Effector memory CD4-positive, alpha-beta T cell (primary cell): Measurements from ENCODE around the gene HMG20A.

ENCODE experiments used
- DNase-seq, 3 donors: peaks; one replicate each; pipeline ENCODE4 v3.0.0-alpha.2; 2020
- H3K27ac ChIP-seq: 2 replicates; pipeline ENCODE4 v1.7.0; 2013; ENCODE audit warnings: mild to moderate bottlenecking, low read length, moderate library complexity; ENCODE audit not compliant: insufficient read depth, poor library complexity, severe bottlenecking
- H3K27me3 ChIP-seq: replicated peaks from 2 replicates; pipeline ENCODE4 v1.7.0; 2013; ENCODE audit warnings: mild to moderate bottlenecking, low read length; ENCODE audit not compliant: insufficient read depth, control insufficient read depth, poor library complexity, severe bottlenecking
- H3K36me3 ChIP-seq: 2 replicates; pipeline ENCODE4 v1.7.0; 2013; ENCODE audit warnings: mild to moderate bottlenecking, low read length, moderate library complexity; ENCODE audit not compliant: control insufficient read depth, insufficient read depth
- H3K4me1 ChIP-seq: 2 replicates; pipeline ENCODE4 v1.7.0; 2013; ENCODE audit warnings: low read length, mild to moderate bottlenecking; ENCODE audit not compliant: control insufficient read depth, insufficient read depth, poor library complexity, severe bottlenecking
- H3K4me3 ChIP-seq: 2 replicates; pipeline ENCODE4 v1.7.0; 2013; ENCODE audit warnings: low read length, low read depth, mild to moderate bottlenecking; ENCODE audit not compliant: insufficient read depth, poor library complexity, severe bottlenecking
- H3K9me3 ChIP-seq: 2 replicates; pipeline ENCODE4 v1.7.0; 2013; ENCODE audit warnings: mild to moderate bottlenecking, low read length, moderate library complexity; ENCODE audit not compliant: control insufficient read depth

The HMG20A gene

GRCh38 chr15:77525907-77526594 is 105.4 kb downstream of the HMG20A start:
- H3K9me3 ChIP-seq, result no peaks in the 10 kb centered on the region
- no peak overlapping the region for H3K4me3 ChIP-seq
- H3K36me3 ChIP-seq, result no peaks in the 10 kb centered on the region
- DNase-seq, result no peak
- no peaks in the 10 kb centered on the region for H3K4me1 ChIP-seq
- H3K27me3 ChIP-seq, result no peaks in the 10 kb centered on the region
- H3K27ac ChIP-seq, result no peak overlapping the region

GRCh38 chr15:77526595-77527163 is 106.0 kb downstream of the HMG20A start:
- Histone ChIP-seq H3K36me3 (no peaks in the 10 kb centered on the region), H3K4me1 (no peaks in the 10 kb centered on the region), H3K9me3 (no peaks in the 10 kb centered on the region), H3K27me3 (no peaks in the 10 kb centered on the region), H3K27ac (no peak overlapping the region), H3K4me3 (no peak overlapping the region)
- DNase-seq, result no peak

GRCh38 chr15:77527164-77527778 is 106.6 kb downstream of the HMG20A start:
- Histone ChIP-seq H3K36me3 (no peaks in the 10 kb centered on the region), H3K27ac (no peak overlapping the region), H3K4me1 (no peaks in the 10 kb centered on the region), H3K9me3 (no peaks in the 10 kb centered on the region), H3K27me3 (no peaks in the 10 kb centered on the region), H3K4me3 (no peak overlapping the region)
- no peak for DNase-seq

GRCh38 chr15:77527831-77528231 is 107.1 kb downstream of the HMG20A start:
- H3K4me3 ChIP-seq, result no peak overlapping the region
- H3K9me3 ChIP-seq, result no peaks in the 10 kb centered on the region
- no peak overlapping the region for H3K27ac ChIP-seq
- no peaks in the 10 kb centered on the region for H3K36me3 ChIP-seq
- DNase-seq, result no peak
- H3K27me3 ChIP-seq, result no peaks in the 10 kb centered on the region
- no peaks in the 10 kb centered on the region for H3K4me1 ChIP-seq

- Histone ChIP-seq H3K4me1 (no peaks in the 10 kb centered on the region), H3K27me3 (no peaks in the 10 kb centered on the region), H3K9me3 (no peaks in the 10 kb centered on the region), H3K4me3 (no peak overlapping the region), H3K27ac (no peak overlapping the region), H3K36me3 (no peaks in the 10 kb centered on the region)
- DNase-seq, result no peak
Observed at GRCh38 chr15:77528290-77528967, 107.7 kb downstream of the HMG20A start.

- DNase-seq, result no peak
- Histone ChIP-seq H3K9me3 (no peaks in the 10 kb centered on the region), H3K27me3 (no peaks in the 10 kb centered on the region), H3K4me1 (no peaks in the 10 kb centered on the region), H3K4me3 (no peak overlapping the region), H3K27ac (no peak overlapping the region), H3K36me3 (no peaks in the 10 kb centered on the region)
Observed at GRCh38 chr15:77528968-77529319, 108.3 kb downstream of the HMG20A start.

- DNase-seq, result no peak
- Histone ChIP-seq H3K27me3 (no peaks in the 10 kb centered on the region), H3K4me3 (no peak overlapping the region), H3K9me3 (no peaks in the 10 kb centered on the region), H3K36me3 (no peaks in the 10 kb centered on the region), H3K27ac (no peak overlapping the region), H3K4me1 (no peaks in the 10 kb centered on the region)
Observed at GRCh38 chr15:77529394-77530159, 108.9 kb downstream of the HMG20A start.

GRCh38 chr15:77530576-77530975 is 109.9 kb downstream of the HMG20A start:
- H3K36me3 ChIP-seq, result no peaks in the 10 kb centered on the region
- no peaks in the 10 kb centered on the region for H3K27me3 ChIP-seq
- H3K4me3 ChIP-seq, result no peak overlapping the region
- no peak for DNase-seq
- no peak overlapping the region for H3K27ac ChIP-seq
- no peaks in the 10 kb centered on the region for H3K9me3 ChIP-seq
- no peaks in the 10 kb centered on the region for H3K4me1 ChIP-seq

GRCh38 chr15:77531191-77532000 is 110.7 kb downstream of the HMG20A start:
- Histone ChIP-seq H3K27ac (no peak overlapping the region), H3K4me3 (no peak overlapping the region), H3K36me3 (no peaks in the 10 kb centered on the region), H3K27me3 (no peaks in the 10 kb centered on the region), H3K4me1 (no peaks in the 10 kb centered on the region), H3K9me3 (no peaks in the 10 kb centered on the region)
- no peak for DNase-seq
